ENCODE measurements around the gene ZMPSTE24. TPM values are rescaled to one million over a fixed set of nuclear protein-coding genes. Genes with fewer than 3 reads are reported as not detected.

The ZMPSTE24 gene
- total and polyA plus RNA-seq, 2 donors (not counting 1 experiment from before 2014, with no cell fraction given) = 60.9 to 67.6 TPM

GRCh38 chr1:40266786-40267535, 8.9 kb downstream of the ZMPSTE24 start:
- TF ChIP-seq CTCF (conservative IDR thresholded peaks at IDR 0.05 in 1 of 2, IDR thresholded peaks at IDR 0.05 in 1 of 2; ENCODE audit: low read depth in 1 of 2, low read length in 2 of 2) (no peak), EZH2 (IDR thresholded peaks at IDR 0.05; ENCODE audit: low read length, missing control alignments) (no peak)
- peaks cover 9% of the 10 kb centered on the region for H3K79me2 ChIP-seq (ENCODE audit: control insufficient read depth, insufficient read depth, low read length)
- DNase-seq (ENCODE audit: low read depth in 2 of 2) = no peak
- no peak overlapping the region for H2AFZ ChIP-seq (ENCODE audit: low read length)
- H3K9ac ChIP-seq (ENCODE audit: insufficient read depth, low read length) = no peak overlapping the region
- H3K9me3 ChIP-seq (ENCODE audit: control insufficient read depth, insufficient read depth, low read depth, low read length) = no peaks in the 10 kb centered on the region
- peaks cover 9% of the 10 kb centered on the region for H3K36me3 ChIP-seq (ENCODE audit: control insufficient read depth, insufficient read depth, low read length)
- H4K20me1 ChIP-seq (ENCODE audit: control insufficient read depth, extremely low read depth, insufficient read depth, low read length) = no peaks in the 10 kb centered on the region
- H3K27me3 ChIP-seq (ENCODE audit: control insufficient read depth, insufficient read depth, low read length) = no peaks in the 10 kb centered on the region
- H3K27ac ChIP-seq (ENCODE audit: insufficient read depth, low read length) = peak overlapping the region; percentile 62
- H3K4me1 ChIP-seq (ENCODE audit: control insufficient read depth, extremely low read depth, insufficient read depth, low read length) = peaks cover 13% of the 10 kb centered on the region
- no peak overlapping the region for H3K4me2 ChIP-seq (ENCODE audit: extremely low read depth, insufficient read depth, low read length)
- H3K4me3 ChIP-seq (replicated peaks in 1 of 4; ENCODE audit: control extremely low read depth in 1 of 4, insufficient read depth in 1 of 4, low read depth in 3 of 4, low read length in 4 of 4) = no peak overlapping the region

GRCh38 chr1:40267767-40268187, 9.7 kb downstream of the ZMPSTE24 start:
- peak overlapping the region; percentile 85 for H3K27ac ChIP-seq (ENCODE audit: insufficient read depth, low read length)
- H3K4me3 ChIP-seq (replicated peaks in 1 of 4; ENCODE audit: control extremely low read depth in 1 of 4, insufficient read depth in 1 of 4, low read depth in 3 of 4, low read length in 4 of 4) = no peak overlapping the region
- TF ChIP-seq EZH2 (IDR thresholded peaks at IDR 0.05; ENCODE audit: low read length, missing control alignments) (no peak), CTCF (conservative IDR thresholded peaks at IDR 0.05 in 1 of 2, IDR thresholded peaks at IDR 0.05 in 1 of 2; ENCODE audit: low read depth in 1 of 2, low read length in 2 of 2) (no peak)
- H3K27me3 ChIP-seq (ENCODE audit: control insufficient read depth, insufficient read depth, low read length) = no peaks in the 10 kb centered on the region
- H3K9ac ChIP-seq (ENCODE audit: insufficient read depth, low read length) = no peak overlapping the region
- peaks cover 7% of the 10 kb centered on the region for H3K79me2 ChIP-seq (ENCODE audit: control insufficient read depth, insufficient read depth, low read length)
- peak overlapping the region; percentile 56 for H3K4me2 ChIP-seq (ENCODE audit: extremely low read depth, insufficient read depth, low read length)
- H3K36me3 ChIP-seq (ENCODE audit: control insufficient read depth, insufficient read depth, low read length) = peaks cover 7% of the 10 kb centered on the region
- peak; percentile 95 to 97 for DNase-seq (ENCODE audit: low read depth in 2 of 2)
- H3K4me1 ChIP-seq (ENCODE audit: control insufficient read depth, extremely low read depth, insufficient read depth, low read length) = peaks cover 13% of the 10 kb centered on the region
- no peaks in the 10 kb centered on the region for H3K9me3 ChIP-seq (ENCODE audit: control insufficient read depth, insufficient read depth, low read depth, low read length)
- no peak overlapping the region for H2AFZ ChIP-seq (ENCODE audit: low read length)
- H4K20me1 ChIP-seq (ENCODE audit: control insufficient read depth, extremely low read depth, insufficient read depth, low read length) = no peaks in the 10 kb centered on the region

GRCh38 chr1:40268211-40268610, 10.2 kb downstream of the ZMPSTE24 start:
- H4K20me1 ChIP-seq (ENCODE audit: control insufficient read depth, extremely low read depth, insufficient read depth, low read length) = no peaks in the 10 kb centered on the region
- no peak overlapping the region for H3K4me3 ChIP-seq (replicated peaks in 1 of 4; ENCODE audit: control extremely low read depth in 1 of 4, insufficient read depth in 1 of 4, low read depth in 3 of 4, low read length in 4 of 4)
- H3K79me2 ChIP-seq (ENCODE audit: control insufficient read depth, insufficient read depth, low read length) = peaks cover 4% of the 10 kb centered on the region
- DNase-seq (ENCODE audit: low read depth in 2 of 2) = no peak
- peaks cover 13% of the 10 kb centered on the region for H3K4me1 ChIP-seq (ENCODE audit: control insufficient read depth, extremely low read depth, insufficient read depth, low read length)
- no peak overlapping the region for H2AFZ ChIP-seq (ENCODE audit: low read length)
- H3K27me3 ChIP-seq (ENCODE audit: control insufficient read depth, insufficient read depth, low read length) = no peaks in the 10 kb centered on the region
- peak overlapping the region; percentile 11 for H3K9ac ChIP-seq (ENCODE audit: insufficient read depth, low read length)
- TF ChIP-seq EZH2 (IDR thresholded peaks at IDR 0.05; ENCODE audit: low read length, missing control alignments) (no peak), CTCF (conservative IDR thresholded peaks at IDR 0.05 in 1 of 2, IDR thresholded peaks at IDR 0.05 in 1 of 2; ENCODE audit: low read depth in 1 of 2, low read length in 2 of 2) (no peak)
- H3K27ac ChIP-seq (ENCODE audit: insufficient read depth, low read length) = peak overlapping the region; percentile 85
- H3K9me3 ChIP-seq (ENCODE audit: control insufficient read depth, insufficient read depth, low read depth, low read length) = no peaks in the 10 kb centered on the region
- peak overlapping the region; percentile 56 for H3K4me2 ChIP-seq (ENCODE audit: extremely low read depth, insufficient read depth, low read length)
- peaks cover 7% of the 10 kb centered on the region for H3K36me3 ChIP-seq (ENCODE audit: control insufficient read depth, insufficient read depth, low read length)
